HG02840 (cell line): ENCODE measurements around the gene FAM20A.

ENCODE experiments used
- ATAC-seq: cut with Tn5 transposase; IDR thresholded peaks from one replicate; pipeline ENCODE4 v1.9.1; 2021; ENCODE audit warnings: mild to moderate bottlenecking, moderate library complexity, moderate number of reproducible peaks; ENCODE audit not compliant: unreplicated experiment, low FRiP score

FAM20A gene

GRCh38 chr17:68611353-68612208 lies 10.4 kb upstream of the FAM20A start:
- ATAC-seq: no peak

- no peak for ATAC-seq
These were observed 9.4 kb upstream of the FAM20A start for GRCh38 chr17:68610554-68610953.

DNA sequence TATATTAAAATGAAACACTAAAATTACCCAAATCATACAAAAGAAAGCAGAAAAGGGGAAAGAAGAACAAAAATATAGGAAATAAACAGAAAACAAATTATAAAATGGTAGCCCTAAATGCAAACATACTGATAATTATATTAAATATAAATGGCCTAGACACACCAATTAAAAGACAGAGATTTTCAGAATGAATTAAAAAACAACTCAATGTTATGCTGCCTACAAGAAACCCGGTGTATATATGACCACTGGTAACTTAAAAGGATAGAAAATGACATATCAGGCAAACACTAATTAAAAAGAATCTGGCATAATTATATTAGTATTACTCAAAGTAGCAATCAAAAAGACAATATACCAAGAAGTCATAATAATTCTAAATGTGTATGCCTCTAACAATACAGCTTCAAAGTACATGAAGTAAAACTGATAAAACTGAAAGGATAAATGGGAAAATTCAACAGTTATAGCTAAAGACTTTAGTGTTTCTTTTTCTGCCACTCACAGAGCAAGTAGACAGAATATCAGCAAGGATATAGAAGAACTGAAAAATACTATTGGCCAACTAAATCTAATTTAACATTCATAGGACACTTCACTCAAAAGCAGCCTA lies 7.5 kb upstream of the FAM20A start:
- ATAC-seq: no peak

- ATAC-seq: no peak
These were observed 5.5 kb upstream of the FAM20A start for GRCh38 chr17:68606451-68607307.

GRCh38 chr17:68605914-68606313 lies 4.7 kb upstream of the FAM20A start:
- no peak for ATAC-seq

- ATAC-seq: no peak
These were observed 2.5 kb upstream of the FAM20A start for GRCh38 chr17:68603656-68604055.

GRCh38 chr17:68603027-68603426 lies 1.9 kb upstream of the FAM20A start:
- ATAC-seq: no peak

- no peak for ATAC-seq
These were observed 1.1 kb upstream of the FAM20A start for GRCh38 chr17:68602289-68602688.

DNA sequence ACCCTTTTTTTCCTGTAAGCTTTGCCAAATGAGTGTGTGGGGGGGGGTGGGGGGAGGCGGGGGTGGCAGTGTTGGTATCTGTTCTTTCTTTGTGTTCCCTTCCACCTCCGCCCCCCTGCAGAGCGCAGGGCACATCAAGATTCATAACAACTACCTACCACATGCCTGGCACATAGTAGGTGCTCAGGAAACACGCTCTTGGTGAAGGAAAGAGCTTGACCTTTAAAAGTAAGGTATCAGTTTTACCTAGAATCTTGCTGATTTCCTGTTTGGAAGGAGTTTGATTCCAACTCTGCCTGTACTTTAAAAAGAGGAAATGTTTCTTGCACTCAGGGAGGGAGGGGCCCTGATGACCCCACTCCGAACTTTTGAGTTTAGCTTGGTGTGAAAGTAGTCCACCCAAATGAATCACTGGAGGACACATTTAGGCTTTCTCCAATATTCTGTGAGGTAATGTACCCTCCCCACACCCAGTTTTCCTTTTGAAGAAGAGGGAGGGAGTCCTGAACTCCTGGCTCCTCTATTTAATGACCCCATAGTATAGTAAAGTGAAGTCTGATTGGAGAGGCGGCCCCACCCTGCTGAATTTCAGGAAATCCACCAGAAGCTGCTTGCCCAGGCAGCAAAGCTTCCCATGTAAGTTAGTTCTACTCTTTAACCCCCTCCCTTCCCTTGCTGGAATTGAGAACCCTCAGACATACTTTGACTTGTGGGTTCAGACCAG lies 560 bp upstream of the FAM20A start:
- ATAC-seq: no peak

DNA sequence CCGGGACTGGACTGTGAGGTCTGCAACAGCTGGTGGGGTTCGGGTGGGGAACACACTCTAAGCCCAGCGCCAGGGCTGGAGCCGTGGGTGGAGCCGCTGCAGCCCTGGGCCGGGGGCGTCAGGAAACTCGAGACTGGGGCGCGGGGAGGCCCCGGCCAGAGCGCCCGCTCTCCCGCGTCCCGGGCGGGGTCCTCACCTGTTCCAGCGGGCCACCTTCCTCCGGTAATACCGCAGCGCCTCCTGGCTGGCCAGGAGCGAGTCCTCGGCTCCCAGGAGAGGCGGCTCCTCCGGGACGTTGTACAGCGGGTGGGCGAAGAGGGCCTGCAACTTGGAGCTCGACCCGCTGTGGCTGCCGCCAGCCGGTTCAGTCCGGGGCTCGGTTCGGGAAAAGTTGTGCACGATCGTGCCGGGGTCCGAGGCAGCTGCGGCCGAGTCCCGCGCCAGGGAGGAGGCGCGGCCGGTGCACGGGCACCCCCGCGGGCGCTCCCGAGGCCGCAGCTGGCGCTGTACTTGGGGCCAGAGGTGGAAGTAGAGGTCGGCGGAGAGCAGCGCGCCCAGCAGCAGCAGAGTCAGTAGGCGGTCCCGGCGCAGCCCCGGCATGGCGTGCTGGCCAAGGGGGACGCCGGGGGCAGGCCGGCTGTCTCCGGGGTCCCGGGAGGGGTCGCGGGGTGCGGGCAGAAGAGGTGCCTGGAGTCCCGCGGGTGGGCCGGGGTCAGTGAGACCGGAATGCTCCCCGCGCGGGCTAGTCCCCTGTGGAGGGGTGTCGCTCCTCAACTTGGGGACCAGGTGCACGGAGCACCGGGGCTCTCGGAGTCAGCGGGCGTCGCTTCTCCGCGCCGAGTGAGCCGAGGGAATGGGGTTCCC lies 868 bp downstream of the FAM20A start:
- no peak for ATAC-seq

GRCh38 chr17:68599552-68600066 lies 1.6 kb downstream of the FAM20A start:
- ATAC-seq: no peak

DNA sequence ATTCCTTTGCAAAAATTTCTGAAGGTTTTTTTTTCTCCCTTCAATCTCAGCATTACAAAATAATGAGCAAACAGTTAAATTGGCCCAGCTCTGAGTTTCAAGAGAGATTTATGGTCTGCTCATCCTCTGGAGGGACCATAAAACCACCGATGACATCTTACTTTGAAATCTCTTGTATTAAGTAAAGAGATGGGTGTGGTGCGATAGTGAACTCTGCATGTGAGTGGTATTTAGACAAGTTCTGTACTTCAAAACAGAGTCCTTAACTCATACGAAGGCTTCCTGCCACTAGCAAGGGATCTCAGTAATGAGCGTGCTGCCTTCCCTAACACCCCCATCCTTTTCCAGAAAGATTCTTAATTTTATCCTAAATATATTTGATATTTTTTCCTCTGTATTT lies 2.1 kb downstream of the FAM20A start:
- ATAC-seq: no peak

GRCh38 chr17:68598545-68598961 lies 2.6 kb downstream of the FAM20A start:
- no peak for ATAC-seq

DNA sequence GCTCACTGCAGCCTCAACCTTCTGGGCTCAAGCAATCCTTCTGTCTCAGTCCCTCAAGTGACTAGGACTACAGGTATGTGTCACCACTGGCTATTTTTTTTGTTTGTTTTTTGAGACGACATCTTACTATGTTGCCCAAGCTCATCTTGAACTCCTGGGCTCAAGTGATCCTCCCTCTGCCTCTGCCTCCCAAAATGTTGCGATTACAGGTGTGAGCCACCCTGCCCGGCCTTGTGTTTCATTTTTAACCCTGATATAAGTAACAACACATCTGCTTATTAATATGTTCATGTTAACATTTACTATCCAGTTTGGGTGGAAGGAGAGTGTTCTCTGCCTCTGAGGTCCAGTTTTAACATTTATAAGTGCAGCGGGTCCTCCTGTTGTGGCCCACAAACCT lies 3.1 kb downstream of the FAM20A start:
- no peak for ATAC-seq

GRCh38 chr17:68596411-68596945 lies 4.7 kb downstream of the FAM20A start:
- no peak for ATAC-seq

DNA sequence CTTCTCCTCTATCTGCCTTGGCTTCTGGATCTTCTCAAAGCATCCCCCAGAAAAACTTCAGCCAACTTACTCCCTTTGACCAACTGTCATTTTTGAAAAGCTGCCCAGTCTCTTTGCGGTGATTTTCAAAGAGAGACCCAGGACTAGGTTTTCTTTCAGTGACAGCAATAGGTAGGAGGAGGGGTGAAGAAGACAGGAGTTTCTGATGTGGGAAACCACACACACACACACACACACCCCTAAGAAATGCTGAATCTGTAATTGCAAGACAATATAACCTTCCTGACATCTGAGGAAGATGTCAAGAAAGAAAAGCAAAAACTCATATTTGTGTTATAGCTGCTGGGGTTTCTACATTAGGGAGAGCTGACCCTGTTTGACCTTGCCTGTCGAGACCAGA lies 5.2 kb downstream of the FAM20A start:
- no peak for ATAC-seq

DNA sequence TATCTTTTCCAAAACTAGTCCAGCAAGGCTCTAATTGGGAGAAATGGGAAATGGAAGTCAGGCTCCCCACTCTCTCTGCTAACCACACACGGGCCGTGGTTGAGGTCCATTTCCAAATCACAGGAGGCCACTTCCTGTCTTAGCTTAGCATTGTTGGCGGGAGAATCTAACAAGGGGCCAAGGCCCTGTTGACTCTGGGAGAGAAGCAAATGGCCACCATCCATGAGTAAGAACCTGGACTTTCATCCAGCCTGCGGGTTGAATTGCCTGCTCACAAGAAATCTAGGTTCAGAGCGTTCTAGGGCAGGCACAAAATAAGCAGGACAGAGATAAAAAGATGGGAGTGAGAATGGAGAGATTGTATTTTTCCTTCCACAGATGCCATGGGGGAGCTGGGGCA lies 5.7 kb downstream of the FAM20A start:
- no peak for ATAC-seq

DNA sequence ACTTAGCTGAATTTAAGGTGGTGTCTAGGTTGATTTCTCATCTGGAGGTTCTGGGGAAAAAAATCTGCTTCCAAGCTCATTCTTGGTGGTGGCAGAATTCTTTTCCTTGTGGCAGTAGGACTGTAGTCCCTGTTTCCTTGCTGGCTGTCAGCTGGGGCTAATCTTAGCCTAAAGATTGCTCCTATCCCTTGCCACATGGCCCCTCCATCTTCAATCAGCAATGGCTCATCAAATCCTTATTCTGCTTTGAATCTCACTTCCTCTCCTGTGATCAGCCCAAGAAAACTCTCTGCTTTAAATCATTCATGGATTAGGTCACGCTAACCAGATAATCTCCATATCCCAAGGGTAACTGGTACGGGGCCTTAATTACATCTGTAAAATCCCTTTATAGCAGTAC lies 6.6 kb downstream of the FAM20A start:
- ATAC-seq: no peak
